ENCODE results near the gene FBXW9.

Gene FBXW9

GRCh38 chr19:12723641-12724426, 27.4 kb upstream of the FBXW9 start, which contains the start of gene TNPO2:
TNPO2 (minus strand) TSS chr19:12723932; CDS start chr19:12720977, 2,955 bp downstream.
- Histone ChIP-seq H3K36me3 (peaks cover 12% of the 10 kb centered on the region), H3K27ac (peak within 1 kb of the TSS; percentile 84), H3K9me3 (no peaks in the 10 kb centered on the region), H3K4me1 (ENCODE audit: control insufficient read depth in 1 of 2, insufficient read depth in 1 of 2, low read depth in 1 of 2, low read length in 1 of 2) (peaks cover 33 to 35% of the 10 kb centered on the region in 2 experiments), H3K27me3 (peaks cover 11% of the 10 kb centered on the region), H3K4me3 (ENCODE audit: low read depth in 1 of 2, low read length in 1 of 2) (peak within 1 kb of the TSS; percentile 62 to 81)
- no peak for TF ChIP-seq CTCF (IDR thresholded peaks at IDR 0.05)

- no peaks in the 10 kb centered on the region for H3K9me3 ChIP-seq
- peaks cover 33 to 35% of the 10 kb centered on the region in 2 experiments for H3K4me1 ChIP-seq (ENCODE audit: control insufficient read depth in 1 of 2, insufficient read depth in 1 of 2, low read depth in 1 of 2, low read length in 1 of 2)
- H3K36me3 ChIP-seq, result peaks cover 16% of the 10 kb centered on the region
- peak overlapping the region; percentile 84 for H3K27ac ChIP-seq
- H3K27me3 ChIP-seq, result peaks cover 11% of the 10 kb centered on the region
- H3K4me3 ChIP-seq (ENCODE audit: low read depth in 1 of 2, low read length in 1 of 2), result peak overlapping the region; percentile 62 to 81
- no peak for TF ChIP-seq CTCF (IDR thresholded peaks at IDR 0.05)
Observed at GRCh38 chr19:12723381-12723640, 26.9 kb upstream of the FBXW9 start.

DNA sequence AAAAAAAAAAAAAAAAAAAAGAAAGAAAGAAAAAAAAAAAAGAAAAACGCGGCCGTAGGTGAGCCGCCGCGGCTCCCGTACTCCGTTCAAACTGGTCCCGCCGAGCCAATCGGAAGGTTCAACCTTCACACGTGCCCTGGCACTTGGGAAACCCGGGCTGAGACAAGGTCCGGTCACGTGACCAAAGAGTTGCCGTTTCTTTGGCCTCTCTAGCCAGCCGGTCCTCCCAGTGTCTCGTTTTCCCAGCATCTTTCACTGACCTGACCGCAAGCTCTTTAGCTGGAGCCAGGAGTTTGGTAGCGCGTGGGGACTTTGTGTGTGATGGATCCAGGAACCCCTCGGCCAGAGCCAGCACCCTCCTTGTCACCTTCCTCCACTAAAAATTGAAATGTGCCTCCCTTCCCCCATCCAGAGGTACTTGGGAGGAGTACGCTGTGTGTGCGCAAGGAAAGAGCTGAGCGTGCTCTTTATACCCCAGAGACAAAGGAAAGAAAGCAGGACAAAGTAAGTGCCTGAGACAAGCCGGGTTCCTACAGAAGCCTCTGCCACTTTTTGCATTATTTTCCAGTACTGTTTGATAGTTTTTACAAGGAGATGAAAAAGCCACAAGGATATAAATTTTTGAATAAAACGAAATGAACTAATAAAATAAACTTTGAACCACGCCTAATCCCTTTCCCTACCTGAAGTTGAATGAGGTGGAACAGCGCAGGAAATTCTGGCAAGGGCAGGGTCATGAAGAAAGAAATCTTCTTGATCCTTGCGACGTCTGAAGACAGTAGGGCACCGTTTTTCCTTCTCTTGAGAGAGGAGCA, 26.3 kb upstream of the FBXW9 start:
- peak; percentile 14 for TF ChIP-seq CTCF (IDR thresholded peaks at IDR 0.05)
- peaks cover 33 to 35% of the 10 kb centered on the region in 2 experiments for H3K4me1 ChIP-seq (ENCODE audit: control insufficient read depth in 1 of 2, insufficient read depth in 1 of 2, low read depth in 1 of 2, low read length in 1 of 2)
- H3K4me3 ChIP-seq (ENCODE audit: low read depth in 1 of 2, low read length in 1 of 2), result peak overlapping the region; percentile 62 to 81
- H3K9me3 ChIP-seq, result no peaks in the 10 kb centered on the region
- H3K36me3 ChIP-seq, result peaks cover 14% of the 10 kb centered on the region
- peaks cover 11% of the 10 kb centered on the region for H3K27me3 ChIP-seq
- peak overlapping the region; percentile 84 for H3K27ac ChIP-seq

GRCh38 chr19:12721656-12722565, 25.5 kb upstream of the FBXW9 start:
- TF ChIP-seq CTCF (IDR thresholded peaks at IDR 0.05), result no peak
- H3K4me1 ChIP-seq (ENCODE audit: control insufficient read depth in 1 of 2, insufficient read depth in 1 of 2, low read depth in 1 of 2, low read length in 1 of 2), result peaks cover 33 to 35% of the 10 kb centered on the region in 2 experiments
- H3K27ac ChIP-seq, result peak overlapping the region; percentile 84
- peak overlapping the region; percentile 62 to 81 for H3K4me3 ChIP-seq (ENCODE audit: low read depth in 1 of 2, low read length in 1 of 2)
- H3K36me3 ChIP-seq, result peaks cover 15% of the 10 kb centered on the region
- no peaks in the 10 kb centered on the region for H3K9me3 ChIP-seq
- peaks cover 11% of the 10 kb centered on the region for H3K27me3 ChIP-seq

All from neutrophil (primary cell).